Motor neuron (in vitro differentiated cells): ENCODE results near the gene MRPL51. TPM values are rescaled to one million over a fixed set of nuclear protein-coding genes. Genes with fewer than 3 reads are reported as not detected.
"Not testable (repeated sequence)": the region's sequence is repeated elsewhere in the genome, so short reads cannot be mapped to it uniquely, and the experiment has no call there.

ENCODE experiments used
- ATAC-seq, 8 experiments: fragments of 200-7000 bp; cut with Tn5 transposase; replicated peaks in 6 of 8; 2 replicates each; pipeline ENCODE4 v1.8.0; 2021; ENCODE audit warnings: mild to moderate bottlenecking in 8 of 8, moderate library complexity in 8 of 8
- H3K27ac ChIP-seq, 2 donors: fragments of 250-450 bp; sonication (Bioruptor Pico); 2 replicates each; pipeline ENCODE4 v1.9.0; 2021; ENCODE audit warnings: antibody characterized with exemption in 2 of 2, mild to moderate bottlenecking in 2 of 2, moderate library complexity in 1 of 2
- H3K4me1 ChIP-seq, 2 donors: fragments of 250-450 bp; sonication (Bioruptor Pico); replicated peaks in 1 of 2; 2 replicates each; pipeline ENCODE4 v1.6.1; 2021; ENCODE audit warnings: antibody characterized with exemption in 2 of 2, mild to moderate bottlenecking in 2 of 2, moderate library complexity in 1 of 2
- H3K4me3 ChIP-seq, 5 donors: fragments of 250-450 bp; sonication (Bioruptor Pico); 2 replicates each; pipeline ENCODE4 v1.9.0; 2021; ENCODE audit warnings: antibody characterized with exemption in 5 of 5, mild to moderate bottlenecking in 5 of 5, moderate library complexity in 4 of 5
- WGBS, 10 experiments: fragments of 450-650 bp; shearing (Covaris generic); methylation state at CpG; one replicate each; pipeline ENCODE4 v1.0.0; 2022; 5-methylcytosine and 5-hydroxymethylcytosine counted together
- in situ Hi-C, 9 experiments: fragments of 400-800 bp; cut with MboI; loops; one replicate each; pipeline ENCODE4 v1.15.0; 2021; ENCODE audit warnings: low sequenced_read_pairs in 9 of 9, low pct_unique_long_range_greater_than_20kb in 2 of 9; ENCODE audit not compliant: unreplicated experiment in 9 of 9
- total RNA-seq, 8 experiments: library from RNA; unstranded; fragments of 300-600 nt; gene quantifications; 2 replicates each; pipeline versions ENCODE4 v1.2.3 to v1.2.4, GENCODE V29; 2022

The MRPL51 gene
- total RNA-seq, 8 experiments from 2014 or later = 129 to 267 (median 184) TPM

- in situ Hi-C loops = no loop called here
- 0% methylated on average over 4 to 10 of the region's 69 CpGs; no CpG with 5 or more reads in 5 of the 10 experiments for WGBS, 10 experiments
- Histone ChIP-seq H3K27ac (peak within 1 kb of the TSS; percentile 51 to 68), H3K4me3 (peak within 1 kb of the TSS; percentile 56 to 71 (median 62)), H3K4me1 (peaks cover 3 to 11% of the 10 kb centered on the region in 2 donors)
- peak; percentile 89 to 94 (median 93) for ATAC-seq
These were observed 22.5 kb downstream of the MRPL51 start, which contains the start of gene VAMP1 for GRCh38 chr12:6470375-6471163. VAMP1 (minus strand) TSS chr12:6470677; CDS start chr12:6470531, 146 bp downstream.

DNA sequence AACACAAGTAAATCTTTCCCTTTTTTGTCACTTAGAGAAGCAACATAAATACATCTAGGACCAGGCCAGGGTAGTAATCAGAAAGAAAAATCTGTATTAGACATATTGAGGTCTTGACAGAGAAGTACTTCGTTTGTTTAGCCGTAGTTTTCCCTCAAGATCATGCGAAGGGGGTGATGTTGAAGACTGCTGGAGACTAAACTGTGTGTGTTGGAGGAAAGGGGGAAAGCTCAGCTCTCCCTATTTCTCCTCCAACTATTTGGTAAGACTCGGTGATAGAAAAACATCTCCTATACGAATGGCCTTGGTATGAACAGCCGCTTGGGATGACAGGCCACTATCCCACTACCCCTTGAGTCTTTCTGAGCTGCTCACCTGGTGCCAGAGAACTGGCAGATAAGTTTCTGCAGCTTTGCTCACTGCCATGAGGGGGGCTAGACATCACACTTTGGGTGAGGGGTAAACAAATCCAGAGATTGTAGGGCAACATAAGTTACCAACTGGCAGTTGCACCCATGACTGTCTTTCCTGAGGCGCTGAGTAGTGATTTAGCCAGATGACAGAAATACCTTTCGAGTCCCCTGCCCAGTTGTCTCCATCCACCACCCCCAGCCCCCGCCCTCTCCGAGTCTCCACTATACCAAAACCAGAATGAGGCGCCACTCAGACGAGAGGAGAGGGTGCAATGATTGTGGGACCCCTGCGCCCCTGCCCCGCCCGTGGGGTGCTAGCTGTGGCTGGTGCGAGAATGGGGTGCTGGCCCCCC is 23.3 kb downstream of the MRPL51 start:
- no peak for ATAC-seq
- H3K27ac ChIP-seq = peak overlapping the region; percentile 23 to 30
- H3K4me3 ChIP-seq = peak overlapping the region; percentile 56 to 71 (median 62)
- in situ Hi-C loops = no loop called here
- 4 to 60% (median 25%) methylated on average over 1 to 5 of the region's 16 CpGs; no CpG with 5 or more reads in 3 of the 10 experiments for WGBS, 10 experiments
- peaks cover 3 to 11% of the 10 kb centered on the region in 2 donors for H3K4me1 ChIP-seq

DNA sequence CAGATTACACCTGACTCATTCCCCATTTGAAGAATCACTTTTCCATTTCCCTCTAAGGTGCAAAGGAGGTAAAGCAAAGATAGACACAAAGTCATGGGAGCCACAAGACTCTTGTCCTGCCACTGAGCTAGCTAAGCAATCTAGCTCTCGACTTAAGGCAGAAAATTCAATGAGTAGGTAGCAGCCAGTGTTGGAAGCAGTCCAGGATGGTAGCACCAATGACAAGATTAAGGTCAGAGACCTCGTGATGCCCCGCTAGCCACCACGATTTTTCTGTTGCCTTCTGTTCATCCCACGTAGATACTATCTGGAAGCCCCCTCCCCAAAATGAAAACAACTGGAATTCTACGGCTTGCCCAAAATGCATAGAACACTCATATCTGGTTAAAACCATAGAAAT is 24.0 kb downstream of the MRPL51 start:
- WGBS, 10 experiments = 43 to 94% (median 88%) methylated on average over 3 to 6 of the region's 6 CpGs; no CpG with 5 or more reads in 1 of the 10 experiments
- in situ Hi-C loops = no loop called here
- peak overlapping the region in 2 of 5 donors; percentile 68 to 71 for H3K4me3 ChIP-seq
- no peak overlapping the region for H3K27ac ChIP-seq
- H3K4me1 ChIP-seq = peaks cover 3 to 11% of the 10 kb centered on the region in 2 donors
- ATAC-seq = no peak

GRCh38 chr12:6468283-6468575 is 24.8 kb downstream of the MRPL51 start:
- in situ Hi-C loops = no loop called here
- H3K27ac ChIP-seq = no peak overlapping the region
- H3K4me1 ChIP-seq = peaks cover 3 to 11% of the 10 kb centered on the region in 2 donors
- ATAC-seq = no peak
- no peak overlapping the region for H3K4me3 ChIP-seq

DNA sequence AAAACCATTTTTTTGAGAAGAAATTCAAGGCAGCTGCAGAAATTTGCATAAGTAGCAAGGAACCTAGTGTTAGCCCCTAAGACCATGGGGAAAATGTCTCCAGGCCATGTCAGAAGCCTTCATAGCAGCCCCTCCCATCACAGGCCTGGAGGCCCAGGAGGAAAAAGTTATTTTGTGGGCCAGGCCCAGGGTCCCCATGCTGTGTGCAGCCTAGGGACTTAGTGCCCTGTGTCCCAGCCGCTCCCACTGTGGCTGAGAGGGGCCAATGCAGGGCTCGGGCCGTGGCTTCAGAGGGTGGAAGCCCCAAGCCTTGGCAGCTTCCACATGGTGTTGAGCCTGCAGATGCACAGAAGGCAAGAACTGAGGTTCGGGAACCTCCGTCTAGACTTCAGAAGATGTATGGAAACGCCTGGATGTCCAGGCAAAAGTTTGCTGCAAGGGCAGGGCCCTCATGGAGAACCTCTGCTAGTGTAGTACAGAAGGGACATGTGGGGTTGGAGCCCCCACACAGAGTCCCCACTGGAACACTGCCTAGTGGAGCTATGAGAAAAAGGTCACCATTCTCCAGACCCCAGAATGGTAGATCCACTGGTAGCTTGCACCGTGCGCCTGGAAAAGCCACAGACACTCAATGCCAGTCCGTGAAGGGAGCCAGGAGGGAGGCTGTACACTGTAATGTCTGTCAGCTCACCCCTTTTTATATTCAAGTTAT is 25.3 kb downstream of the MRPL51 start:
- 50 to 100% (median 90%) methylated on average over 1 to 5 of the region's 9 CpGs; no CpG with 5 or more reads in 5 of the 10 experiments for WGBS, 10 experiments
- H3K4me3 ChIP-seq, H3K27ac ChIP-seq, in situ Hi-C loops, ATAC-seq: not testable (repeated sequence)
- H3K4me1 ChIP-seq = peaks cover 3 to 11% of the 10 kb centered on the region in 2 donors

- peaks cover 3 to 11% of the 10 kb centered on the region in 2 donors for H3K4me1 ChIP-seq
- in situ Hi-C loops, ATAC-seq, H3K27ac ChIP-seq, H3K4me3 ChIP-seq: not testable (repeated sequence)
- WGBS, 10 experiments = 29 to 100% (median 93%) methylated on average over 1 to 3 of the region's 4 CpGs; no CpG with 5 or more reads in 5 of the 10 experiments
These were observed 26.3 kb downstream of the MRPL51 start for GRCh38 chr12:6466751-6467150.

GRCh38 chr12:6466184-6466573 is 26.9 kb downstream of the MRPL51 start:
- 80 to 100% (median 88%) methylated on average over 1 to 4 of the region's 5 CpGs; no CpG with 5 or more reads in 5 of the 10 experiments for WGBS, 10 experiments
- in situ Hi-C loops = no loop called here
- H3K4me3 ChIP-seq = no peak overlapping the region
- H3K27ac ChIP-seq = no peak overlapping the region
- H3K4me1 ChIP-seq = peaks cover 0 to 8% of the 10 kb centered on the region in 2 donors
- no peak for ATAC-seq

DNA sequence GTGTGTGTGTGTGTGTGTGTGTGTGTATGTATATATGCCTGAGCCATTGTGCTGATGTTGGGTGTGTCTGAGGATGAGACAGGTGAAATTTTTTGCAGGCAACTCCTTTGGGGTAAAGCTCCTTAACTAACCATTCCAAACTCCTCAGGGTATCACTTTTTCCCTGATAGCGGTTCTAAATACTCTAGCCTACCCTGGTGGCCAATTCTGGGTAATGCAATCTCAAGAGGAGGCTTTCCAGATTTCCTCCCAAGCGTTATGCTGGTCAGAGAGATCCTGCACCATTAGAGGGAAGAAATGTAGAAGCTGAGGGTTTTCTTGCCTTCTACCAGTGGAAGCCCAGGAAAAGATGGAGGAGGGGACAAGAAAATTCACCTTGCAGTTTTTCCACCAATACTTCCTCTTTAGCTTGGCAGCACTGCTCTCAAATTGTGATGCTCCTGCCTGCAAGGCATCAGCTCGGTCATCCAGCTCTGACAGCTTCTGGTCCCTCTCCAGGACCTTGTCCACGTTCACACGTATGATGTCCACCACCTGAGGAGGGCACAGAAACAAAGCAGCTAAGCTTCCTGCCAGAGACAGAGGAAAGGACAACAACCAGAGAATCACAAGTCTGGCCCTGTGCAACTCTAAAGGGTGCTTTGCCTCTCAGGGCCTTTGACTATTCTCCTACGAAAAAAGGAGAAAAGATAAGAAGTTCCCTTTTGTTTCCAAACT is 27.4 kb downstream of the MRPL51 start:
- peak in 5 of 8 experiments; percentile 19 to 44 (median 26) for ATAC-seq
- H3K4me3 ChIP-seq = no peak overlapping the region
- WGBS, 10 experiments = 0 to 100% (median 50%) methylated on average over 1 to 6 of the region's 6 CpGs; no CpG with 5 or more reads in 1 of the 10 experiments
- peaks cover 0 to 8% of the 10 kb centered on the region in 2 donors for H3K4me1 ChIP-seq
- in situ Hi-C loops = no loop called here
- no peak overlapping the region for H3K27ac ChIP-seq

DNA sequence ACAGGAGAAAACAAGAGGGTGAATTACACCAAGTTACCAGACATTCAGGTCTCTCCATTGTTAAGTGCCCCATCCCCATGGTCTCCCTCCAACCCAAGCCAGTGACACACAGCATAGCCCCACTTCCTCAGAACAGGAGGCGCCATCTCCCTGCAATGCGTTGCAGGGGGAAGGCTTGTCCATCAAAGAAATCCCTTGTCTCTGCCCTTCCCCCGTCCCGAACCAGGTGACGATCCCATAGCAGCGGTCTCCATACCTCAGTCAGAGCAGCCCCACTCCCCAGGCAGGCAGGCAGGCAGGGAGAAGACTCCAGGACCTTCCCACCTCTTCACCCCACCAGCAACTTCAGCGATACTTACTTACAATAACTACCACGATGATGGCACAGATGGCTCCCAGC is 28.5 kb downstream of the MRPL51 start:
- Histone ChIP-seq H3K27ac (no peak overlapping the region), H3K4me1 (peaks cover 0 to 6% of the 10 kb centered on the region in 2 donors), H3K4me3 (no peak overlapping the region)
- in situ Hi-C loops = no loop called here
- ATAC-seq = no peak
- 90 to 100% (median 96%) methylated on average over 1 to 6 of the region's 8 CpGs; no CpG with 5 or more reads in 6 of the 10 experiments for WGBS, 10 experiments

DNA sequence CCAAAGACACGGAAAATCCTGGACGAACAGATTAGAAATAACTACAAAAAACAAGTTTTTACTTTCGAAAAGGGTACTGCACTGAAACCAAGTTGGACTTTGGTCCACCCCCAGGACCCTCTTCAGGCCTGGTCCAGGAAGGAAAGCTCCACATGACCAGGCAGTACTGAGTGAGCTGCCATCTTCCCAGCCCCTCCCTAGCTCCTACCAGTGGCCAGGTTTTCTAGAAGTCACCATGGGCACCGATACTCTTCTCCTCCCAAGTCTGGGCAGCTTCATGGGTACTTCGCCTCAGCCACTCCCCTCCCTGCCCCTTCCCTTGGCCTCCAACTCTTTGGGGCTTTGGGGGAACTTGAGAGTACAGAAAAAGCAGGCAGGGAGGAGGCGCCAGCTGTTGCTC is 29.2 kb downstream of the MRPL51 start:
- H3K4me3 ChIP-seq = no peak overlapping the region
- 84 to 100% (median 92%) methylated on average over 2 to 5 of the region's 6 CpGs; no CpG with 5 or more reads in 3 of the 10 experiments for WGBS, 10 experiments
- no peaks in the 10 kb centered on the region for H3K4me1 ChIP-seq
- ATAC-seq = no peak
- in situ Hi-C loops = no loop called here
- H3K27ac ChIP-seq = no peak overlapping the region

DNA sequence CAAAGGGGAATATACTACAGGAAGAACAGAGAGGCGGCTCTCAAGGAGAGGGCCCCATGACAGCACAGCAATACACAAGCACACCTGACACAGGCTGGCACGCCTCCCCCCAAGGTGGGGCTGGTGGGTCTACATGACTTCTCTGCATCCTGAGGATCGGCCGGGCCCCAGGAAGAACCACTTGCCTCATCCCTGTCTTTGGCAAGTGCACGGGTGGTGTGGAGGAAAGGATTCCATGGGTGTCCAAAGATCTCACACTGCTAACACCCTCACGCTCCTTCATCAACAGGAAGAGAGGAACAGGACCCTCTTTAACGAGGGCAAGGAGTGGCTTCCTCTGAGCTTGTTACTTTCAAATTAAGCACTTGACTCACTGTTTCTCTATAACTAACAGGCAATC is 29.8 kb downstream of the MRPL51 start:
- in situ Hi-C loops = no loop called here
- no peak overlapping the region for H3K27ac ChIP-seq
- ATAC-seq = no peak
- no peaks in the 10 kb centered on the region for H3K4me1 ChIP-seq
- no peak overlapping the region for H3K4me3 ChIP-seq
- WGBS, 10 experiments = 67 to 100% (median 97%) methylated on average over 1 to 7 of the region's 7 CpGs; no CpG with 5 or more reads in 1 of the 10 experiments

- no peak overlapping the region for H3K27ac ChIP-seq
- in situ Hi-C loops = no loop called here
- H3K4me1 ChIP-seq = no peaks in the 10 kb centered on the region
- 80 to 100% (median 86%) methylated on average over 1 to 9 of the region's 14 CpGs; no CpG with 5 or more reads in 1 of the 10 experiments for WGBS, 10 experiments
- ATAC-seq = no peak
- no peak overlapping the region for H3K4me3 ChIP-seq
These were observed 30.6 kb downstream of the MRPL51 start for GRCh38 chr12:6462234-6462995.
